GM18909 (cell line): ENCODE data around the gene REV3L.

Experiments
- ATAC-seq: cut with Tn5 transposase; IDR thresholded peaks from one replicate; pipeline ENCODE4 v1.9.1; 2021; ENCODE audit warnings: mild to moderate bottlenecking; ENCODE audit not compliant: unreplicated experiment, poor library complexity

Gene REV3L

GRCh38 chr6:111472933-111473435 lies 10.0 kb downstream of the REV3L start:
- ATAC-seq, result no peak

- ATAC-seq, result no peak
Measured at GRCh38 chr6:111471958-111472357, 11.1 kb downstream of the REV3L start.

- ATAC-seq, result no peak
Measured at GRCh38 chr6:111471533-111471932, 11.5 kb downstream of the REV3L start.

- ATAC-seq, result no peak
Measured at GRCh38 chr6:111470991-111471390, 12.0 kb downstream of the REV3L start.

DNA sequence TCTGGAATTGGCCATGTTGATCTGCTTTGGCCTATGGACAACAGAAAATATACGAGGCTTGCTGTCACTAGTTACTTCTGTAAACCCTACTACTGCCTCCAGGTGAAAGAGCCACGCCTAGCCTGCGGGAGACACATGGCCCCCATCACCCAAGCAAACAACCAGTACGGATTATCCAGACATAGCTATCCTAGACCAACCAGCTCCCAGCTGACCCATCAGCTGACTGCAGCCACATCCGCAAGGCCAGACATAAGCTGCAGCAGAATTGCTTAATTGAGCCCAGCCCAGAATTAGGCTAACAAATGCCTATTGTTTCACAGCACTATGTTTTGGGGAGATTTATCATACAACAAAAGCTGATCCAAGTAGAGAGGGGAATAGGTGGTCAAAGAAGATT lies 13.5 kb downstream of the REV3L start:
- ATAC-seq, result no peak

DNA sequence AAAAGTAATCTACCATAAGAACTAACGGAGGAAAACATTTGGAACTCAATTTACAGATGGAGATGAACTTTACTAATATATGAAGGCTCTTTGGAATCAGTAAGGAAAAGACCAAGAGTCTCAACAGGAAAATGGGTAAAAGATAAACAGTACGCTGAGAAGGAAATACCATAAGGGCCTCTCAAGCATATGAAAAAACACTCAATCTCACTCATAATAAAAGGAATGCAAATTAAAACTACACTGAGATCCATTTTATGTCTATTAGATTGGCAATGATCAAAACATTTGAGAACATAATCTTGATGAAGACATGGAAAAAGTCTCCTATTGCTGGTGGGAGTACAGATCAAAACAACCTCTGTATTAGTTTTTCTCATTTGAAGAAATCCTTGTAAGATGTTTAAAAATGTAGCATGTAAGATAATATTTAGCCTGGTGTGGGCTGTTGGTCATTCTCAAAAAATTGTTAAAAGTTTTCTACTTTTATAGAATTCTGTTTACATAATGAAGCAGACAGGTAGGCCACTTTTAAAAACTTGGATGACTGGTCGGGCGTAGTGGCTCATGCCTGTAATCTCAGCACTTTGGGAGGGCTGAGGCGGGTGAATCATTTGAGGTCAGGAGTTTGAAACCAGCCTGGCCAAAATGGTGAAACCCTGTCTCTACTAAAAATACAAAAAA lies 14.5 kb downstream of the REV3L start:
- no peak for ATAC-seq

DNA sequence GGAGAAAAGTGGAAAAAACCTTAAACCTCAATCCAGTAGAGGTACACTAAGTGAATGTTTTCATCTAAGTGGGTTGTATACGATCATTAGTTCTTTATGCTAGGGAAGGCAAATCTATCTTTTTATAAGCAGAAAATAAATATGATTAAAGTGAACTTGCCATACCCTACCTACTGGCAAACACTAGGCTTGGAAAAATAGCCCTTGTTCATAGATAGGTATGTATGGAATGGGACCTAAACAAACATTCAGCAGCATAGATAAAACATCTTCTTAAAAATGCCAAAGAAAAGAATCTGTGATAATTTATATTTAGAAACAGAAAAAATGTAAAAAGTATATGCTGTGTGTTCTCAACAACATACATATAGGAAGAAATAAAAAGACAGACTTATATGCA lies 18.8 kb downstream of the REV3L start:
- ATAC-seq, result no peak

- no peak for ATAC-seq
Measured at GRCh38 chr6:111462770-111463391, 20.1 kb downstream of the REV3L start.

GRCh38 chr6:111461860-111462259 lies 21.2 kb downstream of the REV3L start:
- no peak for ATAC-seq

GRCh38 chr6:111458670-111459232 lies 24.3 kb downstream of the REV3L start:
- no peak for ATAC-seq

- no peak for ATAC-seq
Measured at GRCh38 chr6:111456208-111456607, 26.8 kb downstream of the REV3L start.

DNA sequence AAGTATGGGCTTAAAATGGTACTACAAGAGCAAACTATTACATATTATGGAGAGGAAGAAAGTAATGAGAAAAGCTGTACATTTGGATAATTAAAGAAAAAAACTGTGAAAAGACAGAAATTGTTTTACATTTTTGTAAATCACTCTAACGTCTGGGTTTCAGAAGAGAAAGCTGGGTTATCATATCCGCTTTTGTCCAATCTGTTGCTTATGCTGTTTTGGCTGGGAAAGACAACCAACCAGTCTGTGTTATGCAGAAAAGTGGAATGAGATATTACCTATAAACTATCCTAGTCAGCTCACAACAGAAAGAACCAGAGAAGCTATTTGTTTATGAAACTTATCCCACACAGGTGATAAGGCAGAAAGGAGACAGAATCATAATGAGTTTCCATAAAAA lies 32.4 kb downstream of the REV3L start:
- ATAC-seq, result no peak

DNA sequence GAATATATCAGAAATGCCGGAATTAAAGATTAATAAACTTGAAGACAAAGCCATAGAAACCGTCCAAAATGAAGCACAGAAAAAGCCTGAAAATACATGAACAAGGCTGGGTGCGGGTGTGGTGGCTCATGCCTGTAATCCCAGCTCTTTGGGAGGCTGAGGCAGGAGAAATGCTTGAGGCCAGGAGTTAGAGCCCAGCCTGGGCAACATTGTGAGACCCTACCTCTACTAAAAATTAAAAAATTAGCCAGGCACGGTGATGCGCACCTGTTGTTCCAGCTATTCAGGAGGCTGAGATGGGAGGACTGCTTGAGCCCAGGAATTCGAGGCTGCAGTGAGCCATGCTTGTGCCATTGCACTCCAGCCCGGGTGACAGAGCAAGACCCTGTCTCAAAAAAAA lies 32.9 kb downstream of the REV3L start:
- ATAC-seq, result no peak

- ATAC-seq, result no peak
Measured at GRCh38 chr6:111449129-111449528, 33.9 kb downstream of the REV3L start.

GRCh38 chr6:111447051-111447450 lies 36.0 kb downstream of the REV3L start:
- ATAC-seq, result no peak

DNA sequence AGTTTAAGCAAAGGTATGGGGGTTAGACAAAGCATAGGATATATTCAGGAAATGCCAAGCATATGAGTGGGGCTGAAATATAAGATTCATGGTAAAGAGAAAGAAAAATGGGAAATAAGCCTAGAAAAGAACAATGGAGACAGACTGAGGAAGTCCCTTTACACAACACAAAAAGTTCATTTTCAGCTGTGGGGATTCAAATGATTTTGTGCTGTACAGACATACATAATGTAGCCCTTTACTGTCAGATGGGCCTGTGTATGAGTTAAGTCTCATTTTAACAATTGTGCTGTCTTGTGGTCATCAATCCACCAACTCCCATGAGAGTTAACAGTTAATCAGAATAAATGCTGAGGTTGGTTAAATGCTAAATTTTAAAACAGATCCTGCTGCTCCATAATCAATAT lies 37.2 kb downstream of the REV3L start:
- no peak for ATAC-seq

GRCh38 chr6:111444794-111445193 lies 38.2 kb downstream of the REV3L start:
- ATAC-seq, result no peak

DNA sequence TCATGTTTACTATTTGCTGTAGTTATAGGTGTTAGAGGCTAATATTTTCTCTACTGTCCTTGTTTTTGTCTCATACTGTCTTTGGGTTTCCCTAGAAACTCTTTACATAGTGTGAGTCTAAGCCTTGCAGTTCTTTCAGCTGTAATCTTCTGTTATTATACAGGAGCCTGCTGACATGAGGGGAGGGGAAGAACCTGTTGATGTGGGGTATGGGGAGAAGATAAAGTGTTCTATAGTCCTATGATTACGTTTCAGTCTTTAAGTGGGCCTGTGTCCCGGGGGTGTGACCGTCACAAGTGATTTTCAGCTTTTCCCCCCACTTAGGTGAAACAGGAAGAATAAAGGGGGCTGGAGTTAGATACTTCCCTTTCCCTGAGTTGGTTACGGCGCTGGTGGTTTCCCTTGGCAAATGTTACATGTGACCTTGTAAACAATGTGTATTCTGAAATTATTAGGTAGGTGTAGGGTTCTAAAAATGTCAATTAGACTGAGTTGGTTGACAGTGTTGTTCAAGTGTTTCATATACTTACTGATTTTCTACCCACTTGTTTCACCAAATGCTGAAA lies 41.3 kb downstream of the REV3L start:
- ATAC-seq, result no peak

DNA sequence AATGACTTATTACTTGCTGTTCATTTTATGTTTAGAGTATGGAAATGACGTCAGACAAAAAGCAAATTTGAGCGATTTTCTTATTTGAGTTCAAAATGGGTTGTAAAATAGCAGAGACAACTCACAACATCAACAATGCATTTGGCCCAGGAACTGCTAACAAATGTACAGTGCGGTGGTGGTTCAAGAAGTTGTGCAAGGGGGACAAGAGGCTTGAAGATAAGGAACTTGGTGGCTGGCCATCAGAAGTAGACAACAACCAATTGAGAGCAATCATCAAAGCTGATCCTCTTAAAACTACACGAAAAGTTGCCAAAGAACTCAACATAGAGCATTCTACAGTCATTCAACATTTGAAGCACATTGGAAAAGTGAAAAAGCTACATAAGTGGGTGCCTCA lies 43.8 kb downstream of the REV3L start:
- no peak for ATAC-seq

- no peak for ATAC-seq
Measured at GRCh38 chr6:111437573-111437972, 45.4 kb downstream of the REV3L start.

GRCh38 chr6:111432511-111432910 lies 50.5 kb downstream of the REV3L start:
- no peak for ATAC-seq
